Epithelial cell of prostate (primary cell): ENCODE results near the gene CTIF.

Experiments used
- DNase-seq: peaks from one replicate; pipeline ENCODE4 v3.0.0-alpha.2; 2011; ENCODE audit warnings: low read depth, low spot score
- H3K27ac ChIP-seq: fragments of 450-650 bp; 2 replicates; pipeline ENCODE4 v1.5.1; 2017; ENCODE audit warnings: mild to moderate bottlenecking

The CTIF gene

GRCh38 chr18:48878471-48878870 lies 339.6 kb downstream of the CTIF start:
- no peak overlapping the region for H3K27ac ChIP-seq
- DNase-seq, result no peak

- peak; percentile 27 for DNase-seq
- no peak overlapping the region for H3K27ac ChIP-seq
Measured at GRCh38 chr18:48879008-48879431, 340.2 kb downstream of the CTIF start.

GRCh38 chr18:48880931-48881330 lies 342.1 kb downstream of the CTIF start:
- H3K27ac ChIP-seq, result no peak overlapping the region
- no peak for DNase-seq

- DNase-seq, result no peak
- H3K27ac ChIP-seq, result no peak overlapping the region
Measured at GRCh38 chr18:48882379-48882778, 343.5 kb downstream of the CTIF start.

- no peak overlapping the region for H3K27ac ChIP-seq
- no peak for DNase-seq
Measured at GRCh38 chr18:48884306-48884705, 345.5 kb downstream of the CTIF start.

- DNase-seq, result no peak
- H3K27ac ChIP-seq, result no peak overlapping the region
Measured at GRCh38 chr18:48884771-48885170, 345.9 kb downstream of the CTIF start.

GRCh38 chr18:48885266-48885923 lies 346.6 kb downstream of the CTIF start:
- H3K27ac ChIP-seq, result no peak overlapping the region
- no peak for DNase-seq

- no peak overlapping the region for H3K27ac ChIP-seq
- DNase-seq, result no peak
Measured at GRCh38 chr18:48885924-48886400, 347.1 kb downstream of the CTIF start.

- DNase-seq, result no peak
- H3K27ac ChIP-seq, result no peak overlapping the region
Measured at GRCh38 chr18:48886520-48887293, 347.9 kb downstream of the CTIF start.

- no peak overlapping the region for H3K27ac ChIP-seq
- no peak for DNase-seq
Measured at GRCh38 chr18:48887294-48887904, 348.6 kb downstream of the CTIF start.

- no peak for DNase-seq
- no peak overlapping the region for H3K27ac ChIP-seq
Measured at GRCh38 chr18:48887905-48888772, 349.3 kb downstream of the CTIF start.

GRCh38 chr18:48888773-48889080 lies 349.9 kb downstream of the CTIF start:
- no peak overlapping the region for H3K27ac ChIP-seq
- no peak for DNase-seq

- no peak overlapping the region for H3K27ac ChIP-seq
- DNase-seq, result no peak
Measured at GRCh38 chr18:48889115-48889941, 350.5 kb downstream of the CTIF start.

GRCh38 chr18:48889981-48890762 lies 351.3 kb downstream of the CTIF start:
- no peak overlapping the region for H3K27ac ChIP-seq

GRCh38 chr18:48891721-48892120 lies 352.9 kb downstream of the CTIF start:
- DNase-seq, result no peak
- H3K27ac ChIP-seq, result no peak overlapping the region

More at GRCh38 chr18:48889981-48890762, 351.3 kb downstream of the CTIF start:
- DNase-seq, result no peak

GRCh38 chr18:48892146-48892855 lies 353.5 kb downstream of the CTIF start:
- DNase-seq, result no peak
- H3K27ac ChIP-seq, result no peak overlapping the region

- no peak overlapping the region for H3K27ac ChIP-seq
- no peak for DNase-seq
Measured at GRCh38 chr18:48893061-48893607, 354.3 kb downstream of the CTIF start.
